Measurements from ENCODE around the gene AFP.

AFP gene

GRCh38 chr4:73451404-73451803 lies 15.4 kb downstream of the AFP start:
- no peak overlapping the region for H3K4me3 Mint-ChIP-seq
- no peak overlapping the region for H3K27ac Mint-ChIP-seq
- H3K36me3 Mint-ChIP-seq (ENCODE audit: low read depth): no peaks in the 10 kb centered on the region
- H3K9me3 Mint-ChIP-seq: no peaks in the 10 kb centered on the region
- no peaks in the 10 kb centered on the region for H3K27me3 Mint-ChIP-seq
- H3K4me1 Mint-ChIP-seq (ENCODE audit: low read depth): no peaks in the 10 kb centered on the region
- intact Hi-C loops (cut with micrococcal nuclease): no loop called here

GRCh38 chr4:73451981-73452747 lies 16.1 kb downstream of the AFP start:
- Mint-ChIP-seq H3K4me3 (no peak overlapping the region), H3K36me3 (ENCODE audit: low read depth) (no peaks in the 10 kb centered on the region), H3K4me1 (ENCODE audit: low read depth) (no peaks in the 10 kb centered on the region), H3K9me3 (no peaks in the 10 kb centered on the region), H3K27ac (no peak overlapping the region), H3K27me3 (no peaks in the 10 kb centered on the region)
- intact Hi-C loops (cut with micrococcal nuclease): no loop called here

DNA sequence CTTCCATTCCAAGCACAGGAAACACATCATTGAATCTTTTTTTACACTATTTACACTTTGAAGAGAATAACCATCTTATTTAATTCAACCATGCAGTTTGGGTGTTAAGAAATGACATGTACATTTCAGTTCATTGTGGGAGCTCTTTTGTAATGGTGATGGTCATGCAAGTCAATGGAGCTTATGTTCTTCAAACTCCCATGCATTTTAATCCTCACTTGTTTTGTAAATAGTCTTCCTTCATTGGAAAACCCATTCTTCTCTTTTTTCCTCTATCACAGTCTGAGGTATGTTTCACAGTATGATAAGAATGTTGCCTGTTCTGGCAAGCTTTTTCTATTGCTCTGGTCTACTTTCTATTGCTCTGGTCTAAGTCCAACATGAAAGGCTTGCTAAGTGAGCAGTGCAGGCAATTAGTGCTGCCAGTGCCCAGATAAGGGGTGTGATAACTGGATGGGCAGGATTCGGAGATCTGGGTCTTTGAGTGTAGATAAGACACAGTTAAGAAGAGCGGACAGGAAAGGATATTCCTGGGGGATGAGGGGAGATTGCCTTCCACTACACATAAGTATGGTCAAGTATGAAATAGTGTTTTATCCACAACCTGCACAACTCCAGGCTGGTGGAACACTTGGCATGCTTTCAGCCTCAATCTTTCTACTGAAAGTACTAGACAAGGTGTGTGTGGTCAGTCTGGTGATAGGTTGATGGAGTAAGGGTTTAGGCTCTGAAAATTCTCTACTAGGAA lies 17.1 kb downstream of the AFP start:
- Mint-ChIP-seq H3K36me3 (ENCODE audit: low read depth) (no peaks in the 10 kb centered on the region), H3K27ac (no peak overlapping the region), H3K4me1 (ENCODE audit: low read depth) (no peaks in the 10 kb centered on the region), H3K4me3 (no peak overlapping the region), H3K9me3 (no peaks in the 10 kb centered on the region), H3K27me3 (no peaks in the 10 kb centered on the region)
- intact Hi-C loops (cut with micrococcal nuclease): no loop called here

GRCh38 chr4:73453701-73454005 lies 17.6 kb downstream of the AFP start:
- no peak overlapping the region for H3K27ac Mint-ChIP-seq
- H3K36me3 Mint-ChIP-seq (ENCODE audit: low read depth): no peaks in the 10 kb centered on the region
- H3K4me3 Mint-ChIP-seq: no peak overlapping the region
- intact Hi-C loops (cut with micrococcal nuclease): no loop called here
- H3K9me3 Mint-ChIP-seq: no peaks in the 10 kb centered on the region
- H3K27me3 Mint-ChIP-seq: no peaks in the 10 kb centered on the region
- H3K4me1 Mint-ChIP-seq (ENCODE audit: low read depth): no peaks in the 10 kb centered on the region

GRCh38 chr4:73454920-73455319 lies 18.9 kb downstream of the AFP start:
- Mint-ChIP-seq H3K36me3 (ENCODE audit: low read depth) (no peaks in the 10 kb centered on the region), H3K4me3 (no peak overlapping the region), H3K4me1 (ENCODE audit: low read depth) (no peaks in the 10 kb centered on the region), H3K27me3 (no peaks in the 10 kb centered on the region), H3K9me3 (no peaks in the 10 kb centered on the region), H3K27ac (no peak overlapping the region)
- intact Hi-C loops (cut with micrococcal nuclease): no loop called here

- no peaks in the 10 kb centered on the region for H3K4me1 Mint-ChIP-seq (ENCODE audit: low read depth)
Observed at GRCh38 chr4:73456177-73457022, 20.4 kb downstream of the AFP start.

DNA sequence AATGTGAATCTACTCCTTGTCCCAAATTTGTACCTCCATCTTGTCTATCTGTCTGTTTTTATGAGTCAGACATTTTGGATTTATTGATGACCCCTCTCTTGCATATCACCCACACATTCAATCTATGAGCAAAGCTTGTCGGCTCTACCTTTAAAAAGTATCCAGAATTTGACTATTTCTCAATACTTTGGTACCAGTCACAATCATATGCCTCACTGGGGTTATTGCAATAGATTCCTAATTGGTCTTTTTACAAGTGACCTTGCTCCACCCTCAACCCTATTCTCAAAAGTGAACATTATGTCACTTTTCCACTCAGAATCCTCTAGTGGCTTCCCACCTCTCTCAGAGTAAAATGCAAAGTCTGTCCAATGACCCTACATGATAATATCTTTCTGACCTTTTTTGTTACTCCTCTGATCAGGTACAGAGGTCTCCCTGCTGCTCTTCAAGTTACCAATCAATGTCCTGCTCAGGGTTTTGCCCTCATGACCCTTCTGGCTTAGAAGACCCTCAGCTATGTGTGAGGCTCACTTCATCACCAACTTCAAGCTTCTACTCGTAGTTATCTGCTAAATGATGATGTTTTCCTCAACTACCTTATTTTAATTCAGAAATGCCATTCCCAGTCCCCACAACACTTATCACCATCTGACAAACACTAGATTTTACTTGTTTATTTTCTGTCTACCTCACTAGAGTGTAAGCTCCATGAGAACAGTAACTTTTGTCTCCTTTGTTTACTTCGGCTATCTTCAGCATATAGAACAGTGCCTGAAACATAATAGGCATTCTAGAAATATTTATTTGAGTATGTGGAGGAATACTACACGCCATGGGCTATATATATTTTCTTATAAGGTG lies 22.4 kb downstream of the AFP start:
- Mint-ChIP-seq H3K4me3 (no peak overlapping the region), H3K9me3 (no peaks in the 10 kb centered on the region), H3K36me3 (ENCODE audit: low read depth) (no peaks in the 10 kb centered on the region), H3K27ac (no peak overlapping the region), H3K27me3 (no peaks in the 10 kb centered on the region), H3K4me1 (ENCODE audit: low read depth) (no peaks in the 10 kb centered on the region)
- intact Hi-C loops (cut with micrococcal nuclease): no loop called here

More at GRCh38 chr4:73456177-73457022, 20.4 kb downstream of the AFP start:
- no peaks in the 10 kb centered on the region for H3K36me3 Mint-ChIP-seq (ENCODE audit: low read depth)
- no peak overlapping the region for H3K27ac Mint-ChIP-seq
- no peaks in the 10 kb centered on the region for H3K9me3 Mint-ChIP-seq
- intact Hi-C loops (cut with micrococcal nuclease): no loop called here
- no peaks in the 10 kb centered on the region for H3K27me3 Mint-ChIP-seq
- no peak overlapping the region for H3K4me3 Mint-ChIP-seq

GRCh38 chr4:73459048-73459421 lies 23.0 kb downstream of the AFP start:
- Mint-ChIP-seq H3K4me3 (no peak overlapping the region), H3K36me3 (ENCODE audit: low read depth) (no peaks in the 10 kb centered on the region), H3K4me1 (ENCODE audit: low read depth) (no peaks in the 10 kb centered on the region), H3K27ac (no peak overlapping the region), H3K27me3 (no peaks in the 10 kb centered on the region), H3K9me3 (no peaks in the 10 kb centered on the region)
- intact Hi-C loops (cut with micrococcal nuclease): no loop called here

- Mint-ChIP-seq H3K27me3 (no peaks in the 10 kb centered on the region), H3K4me1 (ENCODE audit: low read depth) (no peaks in the 10 kb centered on the region), H3K27ac (no peak overlapping the region), H3K4me3 (no peak overlapping the region), H3K36me3 (ENCODE audit: low read depth) (no peaks in the 10 kb centered on the region), H3K9me3 (no peaks in the 10 kb centered on the region)
- intact Hi-C loops (cut with micrococcal nuclease): no loop called here
Observed at GRCh38 chr4:73460913-73461522, 25.0 kb downstream of the AFP start.

DNA sequence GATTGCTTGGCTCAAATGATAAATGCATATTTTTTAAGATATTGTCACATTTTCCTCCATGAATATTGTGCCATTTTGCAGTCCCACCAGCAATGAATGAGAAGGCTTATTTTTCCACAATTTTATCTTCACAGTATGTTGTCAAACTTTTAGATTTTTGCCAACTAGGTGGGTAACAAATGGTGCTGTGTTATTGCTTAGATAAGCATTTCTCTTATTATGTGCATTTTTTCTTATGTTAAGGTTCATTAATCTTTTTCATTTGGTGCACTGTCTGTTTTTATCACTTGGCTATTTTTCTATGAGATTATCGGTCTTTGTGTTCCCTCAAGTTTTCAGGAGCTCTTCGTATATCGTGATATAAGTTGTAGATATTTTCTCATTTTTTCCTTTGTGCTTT lies 32.1 kb downstream of the AFP start:
- Mint-ChIP-seq H3K27me3 (no peaks in the 10 kb centered on the region), H3K27ac (no peak overlapping the region), H3K4me1 (ENCODE audit: low read depth) (no peaks in the 10 kb centered on the region), H3K9me3 (peaks cover under 1% of the 10 kb centered on the region), H3K4me3 (no peak overlapping the region), H3K36me3 (ENCODE audit: low read depth) (no peaks in the 10 kb centered on the region)
- intact Hi-C loops (cut with micrococcal nuclease): no loop called here

GRCh38 chr4:73470728-73471127 lies 34.7 kb downstream of the AFP start:
- no peaks in the 10 kb centered on the region for H3K36me3 Mint-ChIP-seq (ENCODE audit: low read depth)
- H3K4me1 Mint-ChIP-seq (ENCODE audit: low read depth): no peaks in the 10 kb centered on the region
- no peak overlapping the region for H3K4me3 Mint-ChIP-seq
- H3K9me3 Mint-ChIP-seq: peaks cover 26% of the 10 kb centered on the region
- no peaks in the 10 kb centered on the region for H3K27me3 Mint-ChIP-seq
- intact Hi-C loops (cut with micrococcal nuclease): no loop called here
- no peak overlapping the region for H3K27ac Mint-ChIP-seq

- no peaks in the 10 kb centered on the region for H3K27me3 Mint-ChIP-seq
- H3K9me3 Mint-ChIP-seq: peaks cover 37% of the 10 kb centered on the region
- H3K36me3 Mint-ChIP-seq (ENCODE audit: low read depth): no peaks in the 10 kb centered on the region
- no peaks in the 10 kb centered on the region for H3K4me1 Mint-ChIP-seq (ENCODE audit: low read depth)
- H3K4me3 Mint-ChIP-seq: no peak overlapping the region
- no peak overlapping the region for H3K27ac Mint-ChIP-seq
- intact Hi-C loops (cut with micrococcal nuclease): no loop called here
Observed at GRCh38 chr4:73477176-73477575, 41.2 kb downstream of the AFP start.

DNA sequence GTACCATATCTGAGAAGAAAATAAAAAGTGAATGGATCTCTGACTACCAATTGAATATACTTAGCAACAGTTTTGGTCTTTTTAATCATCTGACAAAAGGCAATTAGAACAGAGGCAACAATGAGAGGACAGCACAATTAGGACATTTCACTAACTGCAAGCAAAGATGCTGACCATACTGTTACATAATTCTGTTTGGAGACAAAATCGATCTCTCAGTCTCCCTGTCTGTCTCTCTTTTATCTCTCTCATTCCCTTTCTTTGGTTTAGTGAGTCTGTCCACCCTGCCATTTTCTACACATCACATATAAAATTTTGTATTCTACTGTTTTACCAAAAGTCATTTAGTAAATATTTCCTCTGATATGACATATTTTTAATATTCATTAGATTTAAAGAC lies 43.3 kb downstream of the AFP start:
- no peaks in the 10 kb centered on the region for H3K4me1 Mint-ChIP-seq (ENCODE audit: low read depth)
- no peaks in the 10 kb centered on the region for H3K27me3 Mint-ChIP-seq
- H3K36me3 Mint-ChIP-seq (ENCODE audit: low read depth): no peaks in the 10 kb centered on the region
- H3K9me3 Mint-ChIP-seq: peaks cover 25% of the 10 kb centered on the region
- intact Hi-C loops (cut with micrococcal nuclease): no loop called here
- no peak overlapping the region for H3K4me3 Mint-ChIP-seq
- no peak overlapping the region for H3K27ac Mint-ChIP-seq
